Neural progenitor cell (in vitro differentiated cells): ENCODE measurements around the gene SPATA7.

Experiments used
- EZH2 ChIP-seq: fragments of 200-600 bp; sonication (generic); IDR thresholded peaks from 2 replicates; pipeline ENCODE4 v1.6.1; 2017; ENCODE audit warnings: antibody characterized with exemption, mild to moderate bottlenecking, moderate library complexity
- TF ChIP-seq, protein P1 (sequence below): fragments of 200-600 bp; sonication (generic); IDR thresholded peaks from 2 replicates; pipeline ENCODE4 v1.5.1; 2017; ENCODE audit warnings: antibody characterized with exemption, mild to moderate bottlenecking

DNA sequence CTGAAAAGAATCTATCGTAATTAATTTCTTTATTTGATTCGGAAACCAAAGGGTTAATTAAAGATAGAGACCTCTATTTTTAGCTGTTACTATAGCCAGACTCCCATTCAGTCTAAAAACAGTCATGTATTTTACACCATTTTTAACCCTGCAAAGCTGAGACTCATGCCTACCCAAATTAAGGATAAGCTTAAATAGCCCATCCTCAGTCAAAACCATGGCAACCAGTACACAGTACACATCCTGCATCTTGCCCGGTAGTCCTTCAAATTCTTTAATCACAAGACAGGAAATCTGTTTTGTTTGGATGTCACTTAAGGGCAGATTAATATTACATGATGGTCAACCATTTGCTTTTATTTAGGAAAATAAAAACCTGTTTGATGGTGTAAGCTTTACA is 36.9 kb upstream of the SPATA7 start:
- TF ChIP-seq, protein P1, sequence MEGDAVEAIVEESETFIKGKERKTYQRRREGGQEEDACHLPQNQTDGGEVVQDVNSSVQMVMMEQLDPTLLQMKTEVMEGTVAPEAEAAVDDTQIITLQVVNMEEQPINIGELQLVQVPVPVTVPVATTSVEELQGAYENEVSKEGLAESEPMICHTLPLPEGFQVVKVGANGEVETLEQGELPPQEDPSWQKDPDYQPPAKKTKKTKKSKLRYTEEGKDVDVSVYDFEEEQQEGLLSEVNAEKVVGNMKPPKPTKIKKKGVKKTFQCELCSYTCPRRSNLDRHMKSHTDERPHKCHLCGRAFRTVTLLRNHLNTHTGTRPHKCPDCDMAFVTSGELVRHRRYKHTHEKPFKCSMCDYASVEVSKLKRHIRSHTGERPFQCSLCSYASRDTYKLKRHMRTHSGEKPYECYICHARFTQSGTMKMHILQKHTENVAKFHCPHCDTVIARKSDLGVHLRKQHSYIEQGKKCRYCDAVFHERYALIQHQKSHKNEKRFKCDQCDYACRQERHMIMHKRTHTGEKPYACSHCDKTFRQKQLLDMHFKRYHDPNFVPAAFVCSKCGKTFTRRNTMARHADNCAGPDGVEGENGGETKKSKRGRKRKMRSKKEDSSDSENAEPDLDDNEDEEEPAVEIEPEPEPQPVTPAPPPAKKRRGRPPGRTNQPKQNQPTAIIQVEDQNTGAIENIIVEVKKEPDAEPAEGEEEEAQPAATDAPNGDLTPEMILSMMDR = no peak
- TF ChIP-seq EZH2 = no peak
